HuH-7 (cell line): ENCODE data around the gene RGS9BP.
"Not testable (repeated sequence)": the region's sequence is repeated elsewhere in the genome, so short reads cannot be mapped to it uniquely, and the experiment has no call there.

Experiments
- DNase-seq: peaks from one replicate; pipeline ENCODE4 v3.0.0; 2011; ENCODE audit warnings: low spot score

The RGS9BP gene

DNA sequence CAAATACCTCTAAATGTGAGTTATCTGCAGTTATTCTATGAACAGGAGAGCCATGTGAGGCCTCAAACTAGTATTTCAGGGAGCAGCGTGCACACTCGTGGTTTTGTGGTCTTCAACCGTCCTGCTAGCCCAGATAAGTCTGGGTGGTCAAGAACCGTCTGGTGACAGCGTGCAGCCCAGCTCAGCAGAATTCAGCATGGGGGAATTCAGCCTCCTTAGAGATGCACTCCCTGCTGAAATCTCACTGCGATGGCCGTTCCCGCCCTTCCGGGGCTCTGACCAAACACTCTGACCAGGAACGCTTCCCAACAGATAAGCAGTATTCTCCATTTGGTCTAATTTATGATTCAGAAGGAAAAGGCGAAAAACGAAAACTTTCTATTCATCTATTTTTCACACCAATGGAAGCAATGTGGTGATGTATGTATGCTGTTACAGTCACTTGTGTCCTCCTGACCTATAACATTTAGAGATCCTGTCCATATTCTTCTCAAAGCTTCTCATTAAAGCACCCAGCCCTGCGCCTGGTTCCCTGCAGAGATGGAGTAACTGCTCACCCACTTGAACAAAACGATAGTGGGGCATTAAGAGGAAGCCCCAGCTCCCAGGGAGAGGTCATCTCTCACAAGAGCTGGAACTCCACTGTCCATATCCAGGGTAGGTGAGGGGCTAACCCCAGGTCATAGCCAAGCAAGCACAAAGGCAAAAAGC, 3.6 kb upstream of the RGS9BP start:
- DNase-seq, result no peak

- DNase-seq, result no peak
Measured at GRCh38 chr19:32672841-32673240, 2.8 kb upstream of the RGS9BP start.

DNA sequence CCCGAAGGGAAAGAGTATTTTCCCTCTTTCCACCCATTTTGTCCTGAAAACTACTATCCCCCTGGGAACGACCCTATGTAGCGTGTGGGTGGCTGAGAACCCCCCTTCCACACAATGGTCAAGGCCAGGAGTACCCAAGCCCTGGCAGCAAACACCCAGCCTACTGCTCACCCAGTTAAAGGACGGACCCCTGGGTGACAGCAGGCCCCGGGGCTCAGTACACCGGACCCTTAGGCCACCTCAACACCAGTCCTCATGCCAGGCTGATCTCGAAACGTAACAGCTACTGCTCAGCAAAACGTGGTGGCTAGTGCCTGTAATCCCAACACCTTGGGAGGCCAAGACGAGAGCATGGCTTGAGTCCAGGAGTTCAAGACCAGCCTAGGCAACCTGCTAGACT, 2.1 kb upstream of the RGS9BP start:
- DNase-seq, result no peak

DNA sequence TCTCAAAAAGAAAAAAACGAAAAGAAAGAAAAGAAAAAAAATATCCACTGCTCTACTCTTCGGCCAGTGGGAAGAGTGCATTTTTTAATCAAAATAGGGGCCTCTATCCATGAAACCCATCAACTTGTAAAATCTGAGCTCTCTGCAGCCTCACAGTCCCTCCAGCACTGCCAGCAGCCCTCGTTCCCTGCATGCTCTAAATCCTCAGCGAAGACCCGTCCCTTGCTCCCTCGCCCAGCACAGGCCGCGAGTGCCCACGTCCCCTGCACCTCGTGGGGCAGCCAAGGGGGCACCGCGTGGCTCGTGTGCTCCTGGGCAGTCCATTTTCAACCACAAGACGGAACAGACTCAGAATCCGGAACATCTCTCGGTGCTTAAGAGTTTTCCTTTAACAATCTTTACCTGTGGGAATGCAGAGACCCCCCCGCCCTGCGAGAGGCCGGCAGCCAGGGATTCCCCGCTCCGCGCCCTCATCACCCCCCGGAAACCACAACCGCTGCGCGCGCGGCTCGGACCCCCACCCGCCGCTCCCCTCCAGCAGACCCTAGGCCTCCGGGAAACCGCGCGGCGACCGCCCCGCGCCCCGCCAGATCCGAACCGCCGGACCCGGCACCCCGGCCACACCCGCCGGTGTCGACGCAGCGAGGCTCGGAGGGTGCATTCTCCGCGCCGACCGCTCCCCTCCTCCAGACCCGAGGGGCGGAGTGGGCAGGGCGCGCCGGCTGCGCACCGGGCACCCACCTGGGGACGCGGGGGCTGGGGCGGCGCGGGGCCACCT, 1.3 kb upstream of the RGS9BP start:
- no peak for DNase-seq

DNA sequence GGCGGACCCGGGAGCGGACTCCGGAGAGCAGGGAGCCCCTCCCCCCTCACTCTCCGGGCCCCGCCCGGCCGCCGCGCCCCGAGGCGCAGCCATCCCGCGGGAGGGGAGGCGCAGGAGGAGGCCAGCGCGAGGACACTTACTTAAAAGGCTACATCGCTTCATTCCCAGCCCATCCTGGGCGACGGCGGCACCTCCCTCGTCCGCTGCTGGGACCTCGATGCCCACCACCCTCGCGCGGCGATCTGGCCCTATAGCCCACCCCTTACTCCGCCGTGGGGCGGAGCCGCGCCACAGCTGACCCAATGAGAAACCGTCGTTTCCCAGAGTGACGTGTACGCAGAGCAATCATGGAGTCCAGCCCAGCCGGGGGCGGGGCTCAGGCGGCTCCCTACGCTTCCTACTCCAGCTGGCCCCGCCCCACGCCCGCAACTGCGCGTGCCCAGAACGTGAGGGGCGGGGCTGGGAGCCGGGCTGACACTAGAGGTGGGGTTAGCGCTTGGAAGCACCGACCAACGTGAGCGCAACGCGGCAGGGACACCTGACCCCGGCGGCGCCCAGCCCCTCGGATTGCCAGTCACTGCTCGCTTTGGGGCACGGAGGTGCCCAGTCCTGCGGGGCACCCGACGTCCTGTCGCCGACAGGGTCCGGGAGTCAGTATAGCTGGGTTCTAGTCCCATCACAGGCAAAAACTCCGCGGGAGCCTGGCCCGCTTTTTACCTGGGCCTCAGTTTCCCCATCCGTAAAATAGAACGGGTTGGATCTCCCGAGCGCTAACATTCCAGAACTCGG, 523 bp upstream of the RGS9BP start, which contains the start of gene ANKRD27:
TSS of gene ANKRD27 (minus strand) at position 250 of the 789 bp plus-strand sequence. CDS start 16,165 bp downstream, outside the sequence.
- DNase-seq, result peak; percentile 99

DNA sequence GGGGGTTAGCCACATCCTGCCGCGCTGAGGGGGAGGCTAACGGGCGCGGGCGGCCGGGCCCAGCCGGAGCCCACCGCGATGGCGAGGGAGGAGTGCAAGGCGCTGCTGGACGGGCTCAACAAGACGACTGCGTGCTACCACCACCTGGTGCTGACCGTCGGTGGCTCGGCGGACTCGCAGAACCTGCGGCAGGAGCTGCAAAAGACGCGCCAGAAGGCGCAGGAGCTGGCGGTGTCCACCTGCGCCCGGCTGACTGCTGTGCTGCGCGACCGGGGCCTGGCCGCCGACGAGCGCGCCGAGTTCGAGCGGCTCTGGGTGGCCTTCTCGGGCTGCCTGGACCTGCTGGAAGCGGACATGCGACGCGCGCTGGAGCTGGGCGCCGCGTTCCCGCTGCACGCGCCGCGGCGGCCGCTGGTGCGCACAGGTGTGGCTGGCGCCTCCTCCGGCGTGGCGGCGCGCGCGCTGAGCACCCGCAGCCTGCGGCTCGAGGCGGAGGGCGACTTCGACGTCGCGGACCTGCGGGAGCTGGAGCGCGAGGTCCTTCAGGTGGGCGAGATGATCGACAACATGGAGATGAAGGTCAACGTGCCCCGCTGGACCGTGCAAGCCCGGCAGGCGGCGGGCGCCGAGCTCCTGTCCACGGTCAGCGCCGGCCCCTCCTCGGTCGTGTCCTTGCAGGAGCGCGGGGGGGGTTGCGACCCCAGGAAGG, 692 bp downstream of the RGS9BP start:
- DNase-seq, result no peak

DNA sequence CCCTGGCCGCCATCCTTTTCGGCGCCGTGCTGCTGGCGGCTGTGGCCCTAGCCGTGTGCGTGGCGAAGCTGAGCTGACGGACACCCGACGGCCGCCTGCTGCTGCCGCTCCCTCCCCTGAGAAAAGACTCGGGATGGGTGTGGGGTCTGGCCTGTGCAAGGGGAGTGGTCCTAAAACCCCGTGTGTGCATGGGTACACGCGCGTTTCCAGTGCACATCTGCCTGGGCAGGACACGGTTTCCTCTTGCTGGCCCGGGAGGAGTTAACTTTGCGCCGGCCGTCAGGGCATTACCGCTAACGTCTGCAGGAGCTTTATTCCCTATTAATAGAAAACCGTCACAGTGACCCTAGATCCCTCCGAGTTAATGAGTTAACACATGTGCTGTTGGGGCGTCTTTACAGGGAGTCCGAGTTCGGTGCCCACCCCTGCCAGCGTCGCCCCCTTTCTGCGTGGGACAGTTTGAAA, 1.3 kb downstream of the RGS9BP start:
- no peak for DNase-seq

DNA sequence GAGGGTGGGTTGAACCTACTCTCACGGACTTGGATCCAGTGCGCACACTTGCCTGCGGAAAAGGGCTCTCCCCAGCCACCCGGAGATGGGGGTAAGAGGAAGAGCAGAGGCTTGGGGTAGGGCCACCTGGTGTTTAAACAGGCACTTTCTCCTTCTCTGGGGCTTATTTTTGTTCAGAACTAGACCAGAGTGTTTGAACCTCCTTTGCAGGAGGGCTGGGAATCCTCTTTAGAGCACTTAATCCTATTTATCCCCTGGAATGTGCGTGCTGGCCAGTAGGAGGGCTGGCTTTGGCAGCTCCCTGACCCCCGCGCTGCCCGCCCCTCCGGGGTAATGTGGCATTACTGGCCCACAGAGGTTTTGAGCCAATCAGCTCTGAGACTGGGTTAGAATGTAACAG, 2.0 kb downstream of the RGS9BP start:
- DNase-seq, result no peak

GRCh38 chr19:32680986-32681385, 5.3 kb downstream of the RGS9BP start:
- DNase-seq, result no peak

GRCh38 chr19:32682317-32682716, 6.7 kb downstream of the RGS9BP start:
- no peak for DNase-seq

GRCh38 chr19:32686847-32687475, 11.3 kb downstream of the RGS9BP start:
- no peak for DNase-seq

DNA sequence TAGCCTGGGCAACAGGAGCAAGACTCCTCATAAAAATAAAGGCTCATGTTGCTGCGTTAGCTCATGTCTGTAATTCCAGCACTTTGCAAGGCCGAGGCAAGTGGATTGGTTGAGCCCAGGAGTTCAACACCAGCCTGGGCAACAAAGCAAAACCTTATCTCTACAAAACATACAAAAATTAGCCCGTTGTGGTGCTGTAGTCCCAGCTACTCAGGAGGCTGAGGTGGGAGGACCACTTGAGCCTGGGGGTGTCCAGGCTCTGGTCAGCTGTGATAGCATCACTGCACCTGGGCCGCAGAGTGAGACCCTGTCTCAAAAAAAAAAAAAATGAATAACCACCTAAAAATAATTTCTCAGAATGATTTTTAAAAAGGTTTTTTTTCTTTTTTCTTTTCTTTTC, 12.0 kb downstream of the RGS9BP start:
- no peak for DNase-seq

GRCh38 chr19:32688311-32688710, 12.7 kb downstream of the RGS9BP start:
- no peak for DNase-seq

GRCh38 chr19:32691291-32691951, 15.8 kb downstream of the RGS9BP start, which contains the start of gene NUDT19:
NUDT19 (plus strand) TSS chr19:32691821; CDS start chr19:32691961, 140 bp downstream.
- DNase-seq, result peak; percentile 91

DNA sequence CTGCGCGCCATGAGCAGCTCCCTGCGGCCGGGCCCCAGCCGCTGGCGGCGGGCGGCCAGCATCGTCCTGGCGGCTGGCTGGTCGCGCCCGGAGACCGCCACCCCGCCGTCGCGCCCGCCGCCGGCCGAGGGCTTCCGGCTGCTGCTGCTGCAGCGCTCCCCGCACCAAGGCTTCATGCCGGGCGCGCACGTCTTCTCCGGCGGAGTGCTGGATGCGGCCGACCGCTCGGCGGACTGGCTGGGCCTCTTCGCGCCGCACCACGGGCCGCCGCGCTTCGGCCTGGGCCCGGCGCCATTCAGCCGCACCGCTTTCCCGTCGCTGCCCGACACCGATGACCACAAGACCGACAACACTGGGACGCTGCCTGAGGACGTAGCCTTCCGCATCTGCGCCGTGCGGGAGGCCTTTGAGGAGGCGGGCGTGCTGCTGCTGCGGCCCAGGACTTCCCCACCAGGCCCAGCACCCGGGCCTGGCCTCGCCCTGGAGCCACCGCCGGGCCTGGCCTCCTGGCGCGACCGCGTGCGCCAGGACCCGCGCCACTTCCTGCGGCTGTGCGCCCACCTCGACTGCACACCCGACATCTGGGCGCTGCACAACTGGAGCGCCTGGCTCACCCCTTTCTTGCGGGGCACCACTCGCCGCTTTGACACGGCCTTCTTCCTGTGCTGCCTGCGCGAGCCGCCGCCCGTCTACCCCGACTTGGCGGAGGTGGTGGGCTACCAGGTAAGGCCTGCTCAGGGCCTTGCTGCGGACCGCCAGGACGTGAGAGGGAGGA, 16.5 kb downstream of the RGS9BP start:
- DNase-seq, result no peak

DNA sequence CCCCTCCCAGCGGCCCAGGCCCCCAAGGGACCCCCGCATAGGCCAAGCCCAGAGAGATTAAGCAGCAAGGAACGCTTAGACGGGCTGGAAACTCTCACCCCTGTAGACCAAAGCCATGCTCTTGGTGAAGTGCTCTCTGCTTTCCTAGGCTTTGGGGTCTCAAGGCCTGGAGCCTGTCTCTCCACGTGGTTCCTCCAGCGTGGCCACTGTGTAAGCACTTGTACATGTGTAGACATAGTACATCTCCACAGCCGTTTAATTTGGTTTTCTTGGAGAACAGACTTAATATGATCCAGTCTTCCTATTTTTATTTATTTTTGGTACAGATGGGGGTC, 17.0 kb downstream of the RGS9BP start:
- no peak for DNase-seq

DNA sequence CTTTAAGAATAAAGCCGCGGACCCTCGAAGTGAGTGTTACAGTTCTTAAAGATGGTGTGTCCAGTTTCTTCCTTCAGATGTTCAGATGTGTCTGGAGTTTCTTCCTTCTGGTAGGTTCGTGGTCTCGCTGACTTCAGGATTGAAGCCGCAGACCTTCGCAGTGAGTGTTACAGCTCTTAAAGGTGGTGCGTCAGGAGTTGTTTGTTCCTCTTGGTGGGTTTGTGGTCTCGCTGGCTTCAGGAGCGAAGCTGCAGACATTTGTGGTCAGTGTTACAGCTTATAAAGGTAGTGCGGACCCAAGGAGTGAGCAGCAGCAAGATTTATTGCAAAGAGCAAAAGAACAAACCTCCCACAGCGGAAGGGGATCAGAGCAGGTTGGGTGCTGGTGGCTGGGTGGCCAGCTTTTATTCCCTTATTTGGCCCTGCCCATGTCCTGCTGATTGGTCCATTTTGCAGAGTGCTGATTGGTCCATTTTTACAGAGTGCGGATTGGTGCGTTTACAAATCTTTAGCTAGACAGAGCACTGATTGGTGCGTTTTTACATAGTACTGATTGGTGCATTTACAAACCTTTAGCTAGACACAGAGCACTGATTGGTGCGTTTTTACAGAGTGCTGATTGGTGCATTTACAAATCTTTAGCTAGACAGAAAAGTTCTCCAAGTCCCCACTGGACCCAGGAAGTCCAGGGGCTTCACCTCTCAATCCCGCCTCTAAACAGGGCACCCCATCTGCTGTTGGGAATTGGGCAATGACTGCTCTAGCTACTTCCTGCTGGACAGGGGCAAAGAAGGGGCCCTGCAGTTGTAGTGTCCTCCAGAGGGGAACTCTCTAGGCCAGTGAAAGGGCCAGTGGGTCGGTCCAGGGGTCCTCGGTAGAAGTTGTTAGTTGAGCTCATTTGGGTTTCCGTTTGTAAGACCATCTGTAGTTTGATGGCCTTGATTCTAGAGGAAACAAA, 17.8 kb downstream of the RGS9BP start:
- DNase-seq, result not testable (repeated sequence)

- not testable (repeated sequence) for DNase-seq
Measured at GRCh38 chr19:32694316-32694715, 18.7 kb downstream of the RGS9BP start.

DNA sequence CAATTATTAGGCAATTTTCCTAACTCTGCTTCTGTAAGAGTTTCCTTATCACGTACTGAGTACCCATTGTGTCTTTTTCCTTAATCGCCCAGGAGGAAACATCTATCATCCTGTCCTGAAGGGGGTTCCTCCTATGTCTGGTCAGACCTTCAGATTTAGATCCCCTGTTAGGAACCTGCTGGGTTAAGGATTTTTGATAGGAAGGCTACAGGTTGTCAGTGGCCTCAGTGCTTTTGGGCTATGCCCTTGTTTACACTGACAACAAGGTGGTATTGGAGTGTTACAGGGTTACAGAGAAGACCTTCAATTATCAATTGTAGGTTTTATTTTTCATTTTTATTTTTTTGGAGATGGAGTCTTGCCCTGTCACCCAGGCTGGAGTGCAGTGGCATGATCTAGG, 19.2 kb downstream of the RGS9BP start:
- DNase-seq, result not testable (repeated sequence)
